ENCODE results near the gene NUDT4.
A peak's percentile ranks its signal among the peaks of the same experiment; 100 is the strongest.

NUDT4 gene

GRCh38 chr12:93361151-93361919 lies 16.4 kb upstream of the NUDT4 start:
- Mint-ChIP-seq H3K27me3 (ENCODE audit: low read depth, poor library complexity) (peaks cover 3% of the 10 kb centered on the region), H3K4me1 (peaks cover 23% of the 10 kb centered on the region), H3K27ac (peak overlapping the region; percentile 23), H3K36me3 (ENCODE audit: low read depth) (no peaks in the 10 kb centered on the region), H3K9me3 (no peaks in the 10 kb centered on the region), H3K4me3 (no peak overlapping the region)
- no peak for DNase-seq
- no peak for TF ChIP-seq CTCF (IDR thresholded peaks at IDR 0.05)

DNA sequence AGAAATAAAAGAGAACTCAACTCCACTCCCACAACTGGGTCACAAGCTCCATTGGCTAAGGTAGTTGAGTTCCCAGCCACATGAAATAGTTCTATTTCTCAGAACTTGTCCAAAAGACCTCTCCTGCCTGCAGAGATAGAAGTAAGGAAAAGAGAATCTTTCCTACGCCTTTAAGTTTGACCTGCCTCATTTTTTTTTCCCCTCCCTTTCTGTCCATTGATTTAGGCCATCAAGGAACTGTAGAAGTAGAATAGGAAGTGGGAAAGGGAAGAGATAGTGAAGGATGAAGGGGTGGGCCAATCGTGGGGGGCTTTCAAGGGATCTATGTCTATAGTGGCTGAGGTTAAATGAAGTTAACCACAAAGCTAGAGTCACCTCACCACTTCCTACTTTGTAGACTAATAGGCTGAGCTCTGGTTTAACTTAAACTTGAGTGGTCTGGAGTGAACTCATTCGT lies 13.9 kb upstream of the NUDT4 start:
- DNase-seq = no peak
- Mint-ChIP-seq H3K4me1 (peaks cover 23% of the 10 kb centered on the region), H3K27ac (no peak overlapping the region), H3K27me3 (ENCODE audit: low read depth, poor library complexity) (peaks cover 3% of the 10 kb centered on the region), H3K9me3 (no peaks in the 10 kb centered on the region), H3K4me3 (no peak overlapping the region), H3K36me3 (ENCODE audit: low read depth) (peaks cover 5% of the 10 kb centered on the region)
- TF ChIP-seq CTCF (IDR thresholded peaks at IDR 0.05) = no peak

DNA sequence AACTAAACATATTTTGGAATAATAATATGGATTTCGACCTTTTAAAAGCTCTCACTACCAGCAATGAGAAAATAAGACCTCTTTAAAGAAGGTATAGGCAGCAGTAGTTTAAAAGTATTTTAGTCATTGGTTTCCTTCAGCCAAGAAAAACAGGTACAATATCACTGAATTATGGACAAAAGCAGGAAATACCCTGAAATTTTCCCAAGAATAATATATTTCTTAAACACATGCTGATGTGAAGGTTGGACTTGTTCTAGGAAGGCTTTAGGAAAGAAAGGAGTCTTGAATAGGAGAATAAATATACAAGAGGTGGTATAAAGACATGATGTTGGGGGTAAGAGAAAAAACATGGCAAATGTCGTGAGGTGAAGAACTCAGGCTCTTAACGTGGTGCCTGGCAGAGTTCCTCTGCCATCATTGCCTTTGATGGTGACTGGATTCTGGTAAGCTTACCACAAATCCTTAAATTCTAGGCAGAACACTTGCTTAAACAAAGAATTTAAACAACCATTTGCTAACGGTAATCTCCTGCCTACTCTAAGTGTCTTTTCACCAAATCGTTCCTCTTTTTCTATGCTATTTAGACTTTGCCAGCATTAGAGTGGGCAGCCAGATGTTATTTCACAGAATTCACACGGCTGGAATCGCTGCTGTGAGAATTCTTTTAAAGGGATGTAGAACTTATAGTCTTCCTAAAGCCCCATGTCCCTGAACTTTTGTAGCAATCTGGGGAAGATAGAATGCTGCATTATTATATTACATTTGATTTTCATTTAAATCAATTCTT lies 11.9 kb upstream of the NUDT4 start:
- H3K27me3 Mint-ChIP-seq (ENCODE audit: low read depth, poor library complexity) = peaks cover 5% of the 10 kb centered on the region
- no peak for TF ChIP-seq CTCF (IDR thresholded peaks at IDR 0.05)
- no peaks in the 10 kb centered on the region for H3K9me3 Mint-ChIP-seq
- no peak overlapping the region for H3K27ac Mint-ChIP-seq
- peaks cover 23% of the 10 kb centered on the region for H3K4me1 Mint-ChIP-seq
- DNase-seq = no peak
- H3K4me3 Mint-ChIP-seq = no peak overlapping the region
- H3K36me3 Mint-ChIP-seq (ENCODE audit: low read depth) = peaks cover 9% of the 10 kb centered on the region

GRCh38 chr12:93366422-93366821 lies 11.3 kb upstream of the NUDT4 start:
- H3K4me3 Mint-ChIP-seq = no peak overlapping the region
- peaks cover 13% of the 10 kb centered on the region for H3K36me3 Mint-ChIP-seq (ENCODE audit: low read depth)
- H3K27me3 Mint-ChIP-seq (ENCODE audit: low read depth, poor library complexity) = peaks cover 7% of the 10 kb centered on the region
- H3K27ac Mint-ChIP-seq = no peak overlapping the region
- no peak for TF ChIP-seq CTCF (IDR thresholded peaks at IDR 0.05)
- DNase-seq = no peak
- H3K9me3 Mint-ChIP-seq = no peaks in the 10 kb centered on the region
- H3K4me1 Mint-ChIP-seq = peaks cover 22% of the 10 kb centered on the region

DNA sequence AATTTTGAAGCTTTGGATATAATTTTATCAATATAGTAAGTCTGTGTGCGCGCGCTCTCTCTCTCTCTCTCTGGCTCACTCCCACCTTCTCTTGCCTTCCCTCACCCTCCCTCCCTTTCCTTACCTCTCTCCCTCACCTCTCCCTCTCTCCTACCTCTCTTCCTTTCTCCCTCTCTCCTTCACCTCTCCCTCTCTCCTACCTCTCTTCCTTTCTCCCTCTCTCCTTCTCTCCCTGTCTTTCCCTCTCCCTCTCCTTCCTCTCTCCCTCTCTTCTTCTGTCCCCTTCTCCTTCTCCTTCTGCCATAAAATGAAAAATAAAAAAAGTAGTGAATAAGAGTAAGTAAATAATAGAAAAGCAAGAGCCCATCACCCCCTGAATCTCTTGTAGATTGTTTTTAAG lies 9.0 kb upstream of the NUDT4 start:
- TF ChIP-seq CTCF (IDR thresholded peaks at IDR 0.05) = no peak
- Mint-ChIP-seq H3K4me3 (no peak overlapping the region), H3K4me1 (peaks cover 12% of the 10 kb centered on the region), H3K27ac (no peak overlapping the region), H3K27me3 (ENCODE audit: low read depth, poor library complexity) (peaks cover 4% of the 10 kb centered on the region), H3K36me3 (ENCODE audit: low read depth) (peaks cover 18% of the 10 kb centered on the region), H3K9me3 (no peaks in the 10 kb centered on the region)
- no peak for DNase-seq
